ENCODE data around the gene FN3KRP. TPM values are rescaled to one million over a fixed set of nuclear protein-coding genes. Genes with fewer than 3 reads are reported as not detected.

The FN3KRP gene
- total RNA-seq, 4 donors from 2014 or later = 6.4 to 18.8 (median 12.3) TPM

GRCh38 chr17:82703036-82703745 is 13.3 kb upstream of the FN3KRP start:
- ATAC-seq (ENCODE audit: low FRiP score) (no peak), DNase-seq (ENCODE audit: low spot score) (no peak)
- TF ChIP-seq, protein P1, sequence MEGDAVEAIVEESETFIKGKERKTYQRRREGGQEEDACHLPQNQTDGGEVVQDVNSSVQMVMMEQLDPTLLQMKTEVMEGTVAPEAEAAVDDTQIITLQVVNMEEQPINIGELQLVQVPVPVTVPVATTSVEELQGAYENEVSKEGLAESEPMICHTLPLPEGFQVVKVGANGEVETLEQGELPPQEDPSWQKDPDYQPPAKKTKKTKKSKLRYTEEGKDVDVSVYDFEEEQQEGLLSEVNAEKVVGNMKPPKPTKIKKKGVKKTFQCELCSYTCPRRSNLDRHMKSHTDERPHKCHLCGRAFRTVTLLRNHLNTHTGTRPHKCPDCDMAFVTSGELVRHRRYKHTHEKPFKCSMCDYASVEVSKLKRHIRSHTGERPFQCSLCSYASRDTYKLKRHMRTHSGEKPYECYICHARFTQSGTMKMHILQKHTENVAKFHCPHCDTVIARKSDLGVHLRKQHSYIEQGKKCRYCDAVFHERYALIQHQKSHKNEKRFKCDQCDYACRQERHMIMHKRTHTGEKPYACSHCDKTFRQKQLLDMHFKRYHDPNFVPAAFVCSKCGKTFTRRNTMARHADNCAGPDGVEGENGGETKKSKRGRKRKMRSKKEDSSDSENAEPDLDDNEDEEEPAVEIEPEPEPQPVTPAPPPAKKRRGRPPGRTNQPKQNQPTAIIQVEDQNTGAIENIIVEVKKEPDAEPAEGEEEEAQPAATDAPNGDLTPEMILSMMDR (IDR thresholded peaks at IDR 0.05) = no peak

- no peak for DNase-seq (ENCODE audit: low spot score)
- TF ChIP-seq, protein P1 (IDR thresholded peaks at IDR 0.05) = no peak
- no peak for ATAC-seq (ENCODE audit: low FRiP score)
These were observed 12.3 kb upstream of the FN3KRP start for GRCh38 chr17:82703935-82704865.

DNA sequence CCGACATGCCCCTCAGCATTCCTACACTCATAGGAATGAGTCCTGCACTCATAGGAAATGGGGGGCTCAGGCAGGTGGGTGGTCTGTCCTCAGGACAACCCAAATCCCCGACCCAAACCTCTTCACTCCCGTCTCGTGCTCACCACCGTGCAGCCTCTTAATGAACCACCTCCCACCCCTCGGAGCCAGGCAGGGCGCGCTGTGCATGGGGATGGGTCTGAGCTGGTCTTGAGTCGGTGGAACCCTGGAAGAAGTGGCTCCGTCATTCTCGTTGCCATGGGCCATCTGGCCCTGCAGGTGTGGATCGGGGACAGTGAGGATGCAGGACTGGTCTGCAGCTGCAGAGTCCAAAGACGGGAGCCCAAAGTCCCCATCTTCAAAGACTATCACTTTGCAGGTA is 11.6 kb upstream of the FN3KRP start:
- TF ChIP-seq, protein P1 (IDR thresholded peaks at IDR 0.05) = no peak
- no peak for ATAC-seq (ENCODE audit: low FRiP score)
- DNase-seq (ENCODE audit: low spot score) = no peak

- ATAC-seq (ENCODE audit: low FRiP score) (no peak), DNase-seq (ENCODE audit: low spot score) (no peak)
- TF ChIP-seq, protein P1 (IDR thresholded peaks at IDR 0.05) = no peak
These were observed 10.8 kb upstream of the FN3KRP start for GRCh38 chr17:82705756-82706155.

GRCh38 chr17:82709024-82709675 is 7.4 kb upstream of the FN3KRP start:
- TF ChIP-seq, protein P1 (IDR thresholded peaks at IDR 0.05) = no peak
- DNase-seq (ENCODE audit: low spot score) (no peak), ATAC-seq (ENCODE audit: low FRiP score) (no peak)

DNA sequence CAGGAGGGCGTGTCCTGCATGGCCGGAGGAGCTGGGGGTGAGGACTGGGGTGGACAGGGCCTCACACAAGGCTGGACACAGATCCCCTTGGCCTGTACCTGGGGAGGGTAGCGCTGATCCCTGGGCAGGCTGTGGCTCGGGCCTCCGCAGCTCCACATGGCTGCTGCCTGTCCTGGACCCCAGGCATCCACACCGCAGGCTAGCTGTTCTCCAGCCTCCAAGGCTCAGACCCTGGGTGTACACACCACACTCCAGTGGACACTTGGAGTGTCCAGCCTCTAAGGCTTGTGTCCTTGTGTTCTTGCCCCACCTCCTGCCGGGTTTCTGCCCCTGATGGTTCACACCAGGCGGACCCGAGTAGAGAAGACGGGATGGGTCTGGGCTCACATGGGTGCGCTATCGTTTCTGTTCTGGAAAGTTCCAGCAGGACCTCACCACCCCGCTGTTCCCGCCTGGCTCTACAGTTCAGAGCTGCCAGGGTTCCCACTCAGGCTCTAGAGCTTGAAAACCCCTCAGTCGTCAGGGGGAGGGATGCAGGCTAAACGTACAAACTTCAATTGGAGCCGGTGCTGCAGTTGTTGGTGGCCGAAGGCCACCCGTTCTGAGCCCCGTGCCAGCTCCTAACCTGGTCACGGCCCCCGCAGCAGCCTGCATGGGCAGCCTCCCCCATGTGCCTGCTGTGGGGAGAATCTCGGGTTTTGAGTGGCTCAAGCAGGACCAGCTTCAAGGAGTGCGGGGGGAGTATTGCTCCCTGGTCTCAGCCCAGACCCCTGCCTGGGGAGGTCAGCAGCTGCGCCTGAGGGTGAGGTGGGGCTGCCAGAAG is 6.6 kb upstream of the FN3KRP start:
- TF ChIP-seq, protein P1 (IDR thresholded peaks at IDR 0.05) = no peak
- ATAC-seq (ENCODE audit: low FRiP score) (no peak), DNase-seq (ENCODE audit: low spot score) (no peak)

Data from omental fat pad (tissue), 4 donors.